Ascending aorta (tissue), 2 donors: ENCODE data around the gene USP49. TPM values are rescaled to one million over a fixed set of nuclear protein-coding genes. Genes with fewer than 3 reads are reported as not detected.

Experiments used
- DNase-seq, 2 donors: peaks; one replicate each; pipeline ENCODE4 v3.0.0-alpha.2; 2019; ENCODE audit warnings: low spot score in 2 of 2
- H3K27ac ChIP-seq, 2 donors: fragments of 200-600 bp; sonication (generic); one replicate each; pipeline ENCODE4 v1.5.1; 2016 to 2017; ENCODE audit warnings: mild to moderate bottlenecking in 1 of 2
- H3K27me3 ChIP-seq: fragments of 200-600 bp; sonication (generic); one replicate; pipeline ENCODE4 v1.5.1; 2017
- H3K36me3 ChIP-seq, 2 donors: fragments of 200-600 bp; sonication (generic); one replicate each; pipeline ENCODE4 v1.5.1; 2016
- H3K4me1 ChIP-seq, 2 donors: fragments of 200-600 bp; sonication (generic); one replicate each; pipeline ENCODE4 v1.5.1; 2016 to 2017; ENCODE audit warnings: mild to moderate bottlenecking in 1 of 2
- H3K4me3 ChIP-seq, 2 donors: fragments of 200-600 bp; sonication (generic); one replicate each; pipeline ENCODE4 v1.5.1; 2016 to 2017; ENCODE audit warnings: mild to moderate bottlenecking in 1 of 2
- H3K9me3 ChIP-seq, 2 donors: fragments of 200-600 bp; sonication (generic); one replicate each; pipeline ENCODE4 v1.5.1; 2016
- CTCF ChIP-seq, 3 experiments: fragments of 200-600 bp in 2 of 3; fragments of 450-650 bp in 1 of 3; sonication (generic) in 2 of 3; IDR thresholded peaks; one replicate each; pipeline ENCODE4 v1.5.1; 2016 to 2019; ENCODE audit warnings: antibody characterized with exemption in 3 of 3, mild to moderate bottlenecking in 1 of 3, moderate library complexity in 1 of 3
- intact Hi-C: fragments of 100-400 bp; cut with DNase I; formaldehyde crosslinking; loops from one replicate; pipeline ENCODE4 v1.15.1; 2023
- total RNA-seq: library from RNA; depleted of rRNA; stranded (reverse); fragments of >200 nt; gene quantifications from one replicate; pipeline ENCODE4 v1.1.0, GENCODE V29; 2016

The USP49 gene
- total RNA-seq, 1 donor from 2014 or later, result 8.7 TPM

- H3K36me3 ChIP-seq, result no peaks in the 10 kb centered on the region
- no peak for TF ChIP-seq CTCF (IDR thresholded peaks at IDR 0.05)
- no peak overlapping the region for H3K4me3 ChIP-seq
- H3K4me1 ChIP-seq, result no peaks in the 10 kb centered on the region
- no peaks in the 10 kb centered on the region for H3K9me3 ChIP-seq
- intact Hi-C loops, result no loop called here
- H3K27ac ChIP-seq, result no peak overlapping the region
- DNase-seq, result no peak
- no peaks in the 10 kb centered on the region for H3K27me3 ChIP-seq
Observed at GRCh38 chr6:41824571-41825569, 70.3 kb downstream of the USP49 start.

GRCh38 chr6:41823178-41823577 is 72.0 kb downstream of the USP49 start:
- H3K27me3 ChIP-seq, result no peaks in the 10 kb centered on the region
- no peaks in the 10 kb centered on the region for H3K9me3 ChIP-seq
- H3K27ac ChIP-seq, result no peak overlapping the region
- no peak for DNase-seq
- no peaks in the 10 kb centered on the region for H3K36me3 ChIP-seq
- intact Hi-C loops, result no loop called here
- no peak overlapping the region for H3K4me3 ChIP-seq
- TF ChIP-seq CTCF (IDR thresholded peaks at IDR 0.05), result no peak
- no peaks in the 10 kb centered on the region for H3K4me1 ChIP-seq

GRCh38 chr6:41822021-41822420 is 73.2 kb downstream of the USP49 start:
- TF ChIP-seq CTCF (IDR thresholded peaks at IDR 0.05), result no peak
- Histone ChIP-seq H3K4me3 (no peak overlapping the region), H3K36me3 (no peaks in the 10 kb centered on the region), H3K27ac (no peak overlapping the region), H3K27me3 (no peaks in the 10 kb centered on the region), H3K4me1 (no peaks in the 10 kb centered on the region), H3K9me3 (no peaks in the 10 kb centered on the region)
- intact Hi-C loops, result no loop called here
- DNase-seq, result no peak

- H3K27me3 ChIP-seq, result no peaks in the 10 kb centered on the region
- no peak for DNase-seq
- H3K4me1 ChIP-seq, result no peaks in the 10 kb centered on the region
- no peaks in the 10 kb centered on the region for H3K9me3 ChIP-seq
- no peaks in the 10 kb centered on the region for H3K36me3 ChIP-seq
- no peak overlapping the region for H3K27ac ChIP-seq
- intact Hi-C loops, result no loop called here
- no peak for TF ChIP-seq CTCF (IDR thresholded peaks at IDR 0.05)
- no peak overlapping the region for H3K4me3 ChIP-seq
Observed at GRCh38 chr6:41821266-41821665, 73.9 kb downstream of the USP49 start.

- Histone ChIP-seq H3K27me3 (no peaks in the 10 kb centered on the region), H3K4me1 (no peaks in the 10 kb centered on the region), H3K27ac (no peak overlapping the region), H3K36me3 (no peaks in the 10 kb centered on the region), H3K9me3 (no peaks in the 10 kb centered on the region), H3K4me3 (no peak overlapping the region)
- TF ChIP-seq CTCF (IDR thresholded peaks at IDR 0.05), result no peak
- DNase-seq, result no peak
- intact Hi-C loops, result no loop called here
Observed at GRCh38 chr6:41818271-41819054, 76.7 kb downstream of the USP49 start.
